Umbilical cord (tissue), 2 donors: ENCODE data around the gene SPOPL. TPM values are rescaled to one million over a fixed set of nuclear protein-coding genes. Genes with fewer than 3 reads are reported as not detected.

Experiments
- DNase-seq: peaks from one replicate; pipeline ENCODE4 v3.0.0-alpha.2; 2015; ENCODE audit warnings: low spot score
- total RNA-seq: library from RNA; depleted of rRNA; stranded (reverse); fragments of >200 nt; gene quantifications from one replicate; pipeline ENCODE4 v1.2.3, GENCODE V29; 2014; ENCODE audit warnings: low replicate concordance; ENCODE audit not compliant: insufficient read depth

The SPOPL gene
- total RNA-seq, 1 donor from 2014 or later, result 32.7 TPM

DNA sequence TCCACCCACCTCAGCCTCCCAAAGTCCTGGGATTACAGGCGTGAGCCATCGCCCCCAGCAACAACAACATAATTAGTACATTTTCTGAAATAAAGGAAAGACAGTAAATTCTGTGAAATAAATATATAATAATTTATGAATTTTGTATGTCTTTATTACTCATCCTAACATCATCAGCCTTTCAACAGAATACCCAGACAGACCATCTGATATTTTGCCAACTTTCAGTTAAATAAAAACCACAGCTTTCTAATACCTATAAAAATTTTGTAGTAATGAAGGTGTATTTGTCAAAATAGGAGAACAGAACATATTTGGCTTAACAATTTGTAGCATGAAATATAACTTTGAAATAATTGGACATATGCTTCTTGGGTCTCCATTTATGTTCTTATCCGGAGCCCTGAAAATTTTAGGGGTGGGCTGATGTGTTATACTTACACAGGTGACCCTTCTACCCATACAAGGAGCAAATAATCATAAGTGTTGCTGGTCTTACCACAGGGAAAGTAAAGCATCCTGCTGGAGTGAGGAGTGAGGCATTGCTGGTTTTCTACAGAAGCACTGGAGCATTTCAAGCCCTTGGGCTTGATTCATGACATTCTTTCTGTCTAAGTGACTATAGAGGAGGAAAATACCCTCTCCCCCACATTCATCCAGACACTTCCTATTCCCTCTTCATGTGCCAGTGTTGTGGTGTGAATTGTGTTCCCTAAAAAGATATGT, 99.3 kb downstream of the SPOPL start:
- DNase-seq, result no peak

- DNase-seq, result no peak
Observed at GRCh38 chr2:138601458-138602165, 100.0 kb downstream of the SPOPL start.

GRCh38 chr2:138602166-138602460, 100.5 kb downstream of the SPOPL start:
- no peak for DNase-seq

DNA sequence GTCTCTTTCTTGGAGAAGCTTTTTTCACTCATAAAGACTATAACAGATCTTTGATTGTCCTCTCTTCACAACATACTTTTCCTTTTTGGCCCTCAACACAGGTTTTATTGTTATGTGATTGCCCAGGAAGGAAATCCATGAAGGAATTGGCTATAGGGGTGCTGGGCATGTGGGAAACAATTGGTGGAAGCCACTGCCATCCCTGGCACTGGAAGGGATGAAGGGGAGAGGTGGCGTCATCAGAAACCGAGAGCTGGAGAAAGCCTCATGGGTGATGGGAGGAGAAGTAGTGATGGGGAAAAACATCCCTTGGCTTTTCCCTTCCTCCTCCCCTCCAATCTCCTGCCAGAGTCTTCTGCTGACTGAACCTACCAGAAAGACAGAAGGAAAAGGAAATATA, 106.2 kb downstream of the SPOPL start:
- DNase-seq, result no peak

- no peak for DNase-seq
Observed at GRCh38 chr2:138609446-138609845, 107.9 kb downstream of the SPOPL start.

- DNase-seq, result no peak
Observed at GRCh38 chr2:138610201-138610953, 108.8 kb downstream of the SPOPL start.

GRCh38 chr2:138615257-138615656, 113.7 kb downstream of the SPOPL start:
- no peak for DNase-seq

- no peak for DNase-seq
Observed at GRCh38 chr2:138617026-138617425, 115.5 kb downstream of the SPOPL start.

- no peak for DNase-seq
Observed at GRCh38 chr2:138618971-138619370, 117.4 kb downstream of the SPOPL start.

- DNase-seq, result no peak
Observed at GRCh38 chr2:138620431-138620830, 118.9 kb downstream of the SPOPL start.

GRCh38 chr2:138621139-138621538, 119.6 kb downstream of the SPOPL start:
- DNase-seq, result no peak

- peak; percentile 17 for DNase-seq
Observed at GRCh38 chr2:138622613-138623012, 121.0 kb downstream of the SPOPL start.
